ENCODE results near the gene TMEM238L.

The TMEM238L gene

DNA sequence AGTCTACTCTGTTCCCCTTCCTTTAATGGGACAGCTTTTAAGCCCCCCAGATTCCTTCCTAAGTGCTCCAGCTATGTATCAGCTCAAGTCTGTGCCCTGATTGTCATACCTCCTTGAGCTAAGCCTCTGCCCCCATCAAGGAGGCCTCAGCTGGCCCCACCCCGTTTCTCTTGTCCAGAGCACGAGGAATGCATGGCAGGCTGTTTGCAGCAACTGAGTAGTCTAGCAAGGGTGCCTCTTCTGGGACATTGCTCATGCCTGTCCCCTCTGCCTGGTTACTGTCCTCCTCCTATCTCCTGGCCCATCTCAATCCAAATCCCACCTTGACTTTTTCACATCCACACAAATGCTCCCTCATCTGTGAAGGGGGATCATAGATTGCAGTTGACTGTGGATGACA lies 46.3 kb downstream of the TMEM238L start:
- no peak for DNase-seq (ENCODE audit: low read depth)
- TF ChIP-seq, protein P1, sequence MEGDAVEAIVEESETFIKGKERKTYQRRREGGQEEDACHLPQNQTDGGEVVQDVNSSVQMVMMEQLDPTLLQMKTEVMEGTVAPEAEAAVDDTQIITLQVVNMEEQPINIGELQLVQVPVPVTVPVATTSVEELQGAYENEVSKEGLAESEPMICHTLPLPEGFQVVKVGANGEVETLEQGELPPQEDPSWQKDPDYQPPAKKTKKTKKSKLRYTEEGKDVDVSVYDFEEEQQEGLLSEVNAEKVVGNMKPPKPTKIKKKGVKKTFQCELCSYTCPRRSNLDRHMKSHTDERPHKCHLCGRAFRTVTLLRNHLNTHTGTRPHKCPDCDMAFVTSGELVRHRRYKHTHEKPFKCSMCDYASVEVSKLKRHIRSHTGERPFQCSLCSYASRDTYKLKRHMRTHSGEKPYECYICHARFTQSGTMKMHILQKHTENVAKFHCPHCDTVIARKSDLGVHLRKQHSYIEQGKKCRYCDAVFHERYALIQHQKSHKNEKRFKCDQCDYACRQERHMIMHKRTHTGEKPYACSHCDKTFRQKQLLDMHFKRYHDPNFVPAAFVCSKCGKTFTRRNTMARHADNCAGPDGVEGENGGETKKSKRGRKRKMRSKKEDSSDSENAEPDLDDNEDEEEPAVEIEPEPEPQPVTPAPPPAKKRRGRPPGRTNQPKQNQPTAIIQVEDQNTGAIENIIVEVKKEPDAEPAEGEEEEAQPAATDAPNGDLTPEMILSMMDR (IDR thresholded peaks at IDR 0.05; ENCODE audit: control insufficient read depth, insufficient read depth, low read depth, low read length, missing control alignments), result no peak
- no peak overlapping the region for H3K4me3 ChIP-seq (ENCODE audit: control insufficient read depth, low read depth, low read length)

- no peak overlapping the region for H3K4me3 ChIP-seq (ENCODE audit: control insufficient read depth, low read depth, low read length)
- TF ChIP-seq, protein P1 (IDR thresholded peaks at IDR 0.05; ENCODE audit: control insufficient read depth, insufficient read depth, low read depth, low read length, missing control alignments), result no peak
- DNase-seq (ENCODE audit: low read depth), result no peak
Measured at GRCh38 chr17:10757067-10757466, 46.8 kb downstream of the TMEM238L start.

DNA sequence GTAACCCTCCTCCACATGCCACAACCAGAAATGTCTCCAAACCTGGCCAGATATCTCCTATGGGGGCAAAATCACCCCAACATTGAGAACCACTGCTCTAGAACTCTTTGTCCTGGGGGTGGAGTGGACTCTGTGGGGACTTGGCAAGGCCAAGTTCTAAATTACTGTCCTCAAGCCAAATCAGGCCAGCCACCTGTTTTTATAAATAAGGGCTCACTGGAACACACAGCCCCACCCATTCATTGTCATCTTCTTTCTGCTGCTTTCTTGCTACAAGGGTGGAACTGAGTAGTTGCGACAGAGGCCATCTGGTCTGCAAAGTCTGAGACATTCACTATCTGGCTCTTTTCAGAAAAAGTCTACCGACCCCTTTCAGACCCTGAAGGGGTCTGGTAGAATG lies 47.3 kb downstream of the TMEM238L start:
- no peak for DNase-seq (ENCODE audit: low read depth)
- TF ChIP-seq, protein P1 (IDR thresholded peaks at IDR 0.05; ENCODE audit: control insufficient read depth, insufficient read depth, low read depth, low read length, missing control alignments), result no peak
- H3K4me3 ChIP-seq (ENCODE audit: control insufficient read depth, low read depth, low read length), result no peak overlapping the region

GRCh38 chr17:10756185-10756584 lies 47.7 kb downstream of the TMEM238L start:
- no peak for DNase-seq (ENCODE audit: low read depth)
- TF ChIP-seq, protein P1 (IDR thresholded peaks at IDR 0.05; ENCODE audit: control insufficient read depth, insufficient read depth, low read depth, low read length, missing control alignments), result no peak
- no peak overlapping the region for H3K4me3 ChIP-seq (ENCODE audit: control insufficient read depth, low read depth, low read length)

DNA sequence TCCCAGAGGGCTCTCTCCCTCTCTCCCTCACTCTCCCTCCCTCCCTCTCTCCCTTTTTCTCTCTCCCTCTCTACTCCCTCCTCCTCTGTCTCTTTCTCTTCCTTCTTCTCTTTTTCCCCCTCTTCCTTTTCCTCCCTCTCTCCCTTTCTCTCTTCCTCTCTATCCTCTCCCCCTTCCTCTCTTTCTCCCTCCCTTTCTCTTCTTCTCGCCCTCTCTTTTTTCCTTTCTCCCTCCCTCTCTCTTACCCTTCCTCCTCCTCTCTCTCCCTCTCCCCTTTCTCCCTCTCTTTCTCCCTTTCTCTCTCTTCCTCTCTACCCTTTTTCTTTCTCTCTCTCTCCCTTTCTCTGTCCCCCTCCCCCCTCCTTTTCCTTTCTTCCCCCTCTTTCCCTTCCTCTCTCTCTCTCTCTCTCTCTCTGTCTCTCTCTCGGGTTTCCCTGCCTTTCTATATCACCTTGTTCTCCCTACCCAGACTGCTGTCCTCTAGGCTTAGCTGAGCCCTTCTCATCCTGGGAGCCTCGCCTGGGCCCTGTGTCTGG lies 48.2 kb downstream of the TMEM238L start:
- DNase-seq (ENCODE audit: low read depth), result no peak
- no peak overlapping the region for H3K4me3 ChIP-seq (ENCODE audit: control insufficient read depth, low read depth, low read length)
- TF ChIP-seq, protein P1 (IDR thresholded peaks at IDR 0.05; ENCODE audit: control insufficient read depth, insufficient read depth, low read depth, low read length, missing control alignments), result no peak

DNA sequence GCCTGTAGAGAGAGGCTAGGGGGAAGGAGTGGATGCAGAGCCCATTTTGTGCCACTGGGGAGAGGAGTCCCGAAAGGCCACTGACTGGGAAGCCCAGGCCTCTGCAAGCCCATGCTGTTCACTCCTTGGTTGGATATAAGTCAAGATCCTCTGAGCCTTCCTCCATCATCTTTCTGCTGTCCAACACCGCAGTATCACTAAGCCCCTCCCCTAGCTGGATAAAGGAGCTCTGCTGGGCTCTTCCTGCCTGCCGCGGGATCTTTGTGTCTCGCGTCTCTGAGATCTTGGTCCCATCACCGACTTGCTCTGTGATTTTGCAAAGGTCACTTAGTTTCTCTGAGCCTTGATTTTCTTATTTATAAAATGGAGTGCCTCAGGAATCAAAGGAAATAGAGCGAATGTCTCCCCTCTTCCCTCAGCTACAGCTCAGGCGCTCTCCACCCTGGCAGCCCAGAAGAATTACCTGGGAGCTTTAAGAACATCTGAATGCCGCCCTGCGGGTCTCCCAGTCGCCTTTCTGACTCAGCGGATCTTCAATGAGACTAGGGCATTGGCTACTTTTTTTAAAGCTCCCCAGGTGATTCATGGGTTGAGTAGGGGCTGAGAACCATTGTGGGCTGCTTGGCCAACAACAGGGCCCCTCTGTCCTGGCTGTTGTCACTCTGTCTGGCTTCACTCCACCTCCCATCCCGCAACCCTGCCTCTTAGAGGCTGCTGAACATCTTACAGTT lies 48.9 kb downstream of the TMEM238L start:
- TF ChIP-seq, protein P1 (IDR thresholded peaks at IDR 0.05; ENCODE audit: control insufficient read depth, insufficient read depth, low read depth, low read length, missing control alignments), result no peak
- no peak for DNase-seq (ENCODE audit: low read depth)
- no peak overlapping the region for H3K4me3 ChIP-seq (ENCODE audit: control insufficient read depth, low read depth, low read length)
